Transverse colon (tissue), 4 donors: ENCODE measurements around the gene ZNF487. TPM values are rescaled to one million over a fixed set of nuclear protein-coding genes. Genes with fewer than 3 reads are reported as not detected.
"Not testable (repeated sequence)": the region's sequence is repeated elsewhere in the genome, so short reads cannot be mapped to it uniquely, and the experiment has no call there.

Experiments
- DNase-seq: peaks from one replicate; pipeline ENCODE4 v3.0.0-alpha.2; 2019
- H3K27ac ChIP-seq, 4 donors: fragments of 200-600 bp; sonication (generic); 2 replicates each; pipeline ENCODE4 v1.5.1; 2016 to 2018; ENCODE audit warnings: inconsistent platforms in 4 of 4
- H3K27me3 ChIP-seq: fragments of 200-600 bp; sonication (generic); 2 replicates; pipeline ENCODE4 v1.5.1; 2017; ENCODE audit warnings: inconsistent platforms
- H3K36me3 ChIP-seq, 4 donors: fragments of 200-600 bp; sonication (generic); 2 replicates each; pipeline ENCODE4 v1.5.1; 2017 to 2019; ENCODE audit warnings: inconsistent platforms in 4 of 4
- H3K4me1 ChIP-seq, 4 donors: fragments of 200-600 bp; sonication (generic); 2 replicates each; pipeline ENCODE4 v1.5.1; 2017 to 2020; ENCODE audit warnings: inconsistent platforms in 4 of 4
- H3K4me3 ChIP-seq, 4 donors: fragments of 200-600 bp; sonication (generic); 1 replicate in 1 of 4; 2 replicates in 3 of 4; pipeline versions ENCODE4 v1.5.1 to v1.6.1; 2017 to 2019; ENCODE audit warnings: inconsistent platforms in 4 of 4
- H3K9me3 ChIP-seq, 2 donors: fragments of 200-600 bp; sonication (generic); 2 replicates each; pipeline ENCODE4 v1.5.1; 2017 to 2019; ENCODE audit warnings: inconsistent platforms in 2 of 2
- EP300 ChIP-seq: sonication (generic); formaldehyde crosslinking; IDR thresholded peaks from one replicate; pipeline ENCODE4 v1.6.1; 2017; ENCODE audit warnings: antibody characterized with exemption, low read depth
- POLR2A ChIP-seq: fragments of 450-650 bp; IDR thresholded peaks from one replicate; pipeline ENCODE4 v1.6.1; 2016; ENCODE audit warnings: antibody characterized with exemption, mild to moderate bottlenecking, moderate library complexity
- POLR2AphosphoS5 ChIP-seq, 3 donors: sonication (generic); formaldehyde crosslinking; IDR thresholded peaks; one replicate each; pipeline ENCODE4 v1.6.1; 2016; ENCODE audit warnings: antibody characterized with exemption in 3 of 3
- WGBS, 2 donors: methylation state at CpG; one replicate each; pipeline ENCODE4 v1.1.5; 2018; ENCODE audit warnings: low coverage in 1 of 2; 5-methylcytosine and 5-hydroxymethylcytosine counted together
- in situ Hi-C, 4 donors: fragments of 200-750 bp; cut with MboI; loops; one replicate each; pipeline versions ENCODE4 v1.15.0 to v1.15.1; 2017; ENCODE audit warnings: low sequenced_read_pairs in 3 of 4, low pct_ligation_motif_present in 1 of 4, low pct_unique_long_range_greater_than_20kb in 1 of 4
- intact Hi-C: fragments of 100-400 bp; cut with DNase I; formaldehyde crosslinking; loops from one replicate; pipeline ENCODE4 v1.15.1; 2023; ENCODE audit warnings: low total_unique reads
- total RNA-seq, 4 donors: library from RNA; depleted of rRNA; stranded (reverse); fragments of >200 nt; gene quantifications; one replicate each; pipeline ENCODE4 v1.1.0, GENCODE V29; 2016
- TF ChIP-seq, protein P1 (sequence below), 5 experiments: fragments of 200-600 bp in 3 of 5; fragments of 450-650 bp in 2 of 5; sonication (generic) in 3 of 5; IDR thresholded peaks; 1 replicate in 2 of 5; 2 replicates in 3 of 5; pipeline ENCODE4 v1.5.1; 2016 to 2017; ENCODE audit warnings: antibody characterized with exemption in 5 of 5, inconsistent platforms in 3 of 5, mild to moderate bottlenecking in 2 of 5, moderate library complexity in 1 of 5

Gene ZNF487
- total RNA-seq, 4 donors from 2014 or later: 6.3 to 15.0 (median 7.9) TPM

DNA sequence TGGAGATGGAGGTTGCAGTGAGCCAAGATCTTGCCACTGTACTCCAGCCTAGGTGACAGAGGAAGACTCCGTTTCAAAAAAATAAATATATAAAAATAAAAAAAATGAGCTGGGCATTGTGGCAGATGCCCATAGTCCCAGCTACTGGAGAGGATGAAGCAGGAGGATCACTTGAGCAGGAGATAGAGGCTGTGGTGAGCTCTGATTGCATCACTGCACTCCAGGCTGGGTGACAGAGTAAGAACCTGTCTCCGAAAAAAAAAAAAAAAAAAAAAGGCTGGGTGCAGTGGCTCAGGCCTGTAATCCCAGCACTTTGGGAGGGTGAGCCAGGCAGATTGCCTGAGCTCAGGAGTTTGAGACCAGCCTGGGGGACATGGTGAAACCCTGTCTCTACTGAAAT lies 11.8 kb downstream of the ZNF487 start:
- 86 to 91% methylated on average over 2 of the region's 2 CpGs for WGBS, 2 donors
- H3K27me3 ChIP-seq: no peaks in the 10 kb centered on the region

DNA sequence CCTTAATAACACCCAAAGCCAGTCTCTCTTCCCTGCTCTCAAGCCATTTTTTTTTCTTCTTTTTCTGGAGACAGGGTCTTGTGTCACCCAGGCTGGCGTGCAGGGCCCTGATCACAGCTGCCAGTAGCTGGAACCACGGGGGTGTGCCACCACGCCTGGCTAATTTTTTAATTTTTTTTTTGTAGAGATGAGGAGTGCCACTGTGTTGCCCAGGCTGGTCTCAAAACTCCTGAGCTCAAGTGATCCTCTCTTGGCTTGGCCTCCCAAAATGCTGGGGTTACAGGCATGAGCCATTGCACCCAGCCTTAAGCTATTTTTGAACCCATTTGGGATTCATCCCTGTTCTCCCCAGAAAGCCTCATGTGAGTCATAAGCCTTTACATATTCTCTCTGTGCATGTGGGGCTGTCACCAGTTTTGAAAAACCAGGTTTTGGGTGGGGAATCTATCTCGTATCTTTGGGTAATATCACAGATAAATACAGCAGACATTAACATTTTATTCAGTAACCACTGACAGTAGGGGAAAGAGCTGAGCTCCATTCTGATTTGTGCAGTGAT lies 15.5 kb downstream of the ZNF487 start:
- in situ Hi-C loops: loop anchor here in 1 of 4 donors (5.0 kb wide), 1 partner anchor 55 kb away; no protein-coding TSS in a partner anchor
- TF ChIP-seq, protein P1, sequence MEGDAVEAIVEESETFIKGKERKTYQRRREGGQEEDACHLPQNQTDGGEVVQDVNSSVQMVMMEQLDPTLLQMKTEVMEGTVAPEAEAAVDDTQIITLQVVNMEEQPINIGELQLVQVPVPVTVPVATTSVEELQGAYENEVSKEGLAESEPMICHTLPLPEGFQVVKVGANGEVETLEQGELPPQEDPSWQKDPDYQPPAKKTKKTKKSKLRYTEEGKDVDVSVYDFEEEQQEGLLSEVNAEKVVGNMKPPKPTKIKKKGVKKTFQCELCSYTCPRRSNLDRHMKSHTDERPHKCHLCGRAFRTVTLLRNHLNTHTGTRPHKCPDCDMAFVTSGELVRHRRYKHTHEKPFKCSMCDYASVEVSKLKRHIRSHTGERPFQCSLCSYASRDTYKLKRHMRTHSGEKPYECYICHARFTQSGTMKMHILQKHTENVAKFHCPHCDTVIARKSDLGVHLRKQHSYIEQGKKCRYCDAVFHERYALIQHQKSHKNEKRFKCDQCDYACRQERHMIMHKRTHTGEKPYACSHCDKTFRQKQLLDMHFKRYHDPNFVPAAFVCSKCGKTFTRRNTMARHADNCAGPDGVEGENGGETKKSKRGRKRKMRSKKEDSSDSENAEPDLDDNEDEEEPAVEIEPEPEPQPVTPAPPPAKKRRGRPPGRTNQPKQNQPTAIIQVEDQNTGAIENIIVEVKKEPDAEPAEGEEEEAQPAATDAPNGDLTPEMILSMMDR (IDR thresholded peaks at IDR 0.05): no peak
- no peak for TF ChIP-seq EP300
- TF ChIP-seq POLR2A: no peak
- TF ChIP-seq POLR2AphosphoS5 (IDR thresholded peaks at IDR 0.05): no peak
- WGBS, 2 donors: 63 to 64% methylated on average over 4 of the region's 4 CpGs
- no peaks in the 10 kb centered on the region for H3K9me3 ChIP-seq
- H3K36me3 ChIP-seq: no peaks in the 10 kb centered on the region
- peaks cover 11 to 30% (median 14%) of the 10 kb centered on the region in 4 donors for H3K4me1 ChIP-seq
- no peak for DNase-seq
- peak overlapping the region; percentile 8 to 57 (median 40) for H3K27ac ChIP-seq
- no peaks in the 10 kb centered on the region for H3K27me3 ChIP-seq
- no peak overlapping the region for H3K4me3 ChIP-seq
- intact Hi-C loops: no loop called here

More for the DNA sequence above, 11.8 kb downstream of the ZNF487 start:
- in situ Hi-C loops: no loop called here
- TF ChIP-seq EP300 (no peak), POLR2AphosphoS5 (IDR thresholded peaks at IDR 0.05) (no peak), POLR2A (no peak)
- TF ChIP-seq, protein P1 (IDR thresholded peaks at IDR 0.05): no peak
- no peaks in the 10 kb centered on the region for H3K9me3 ChIP-seq
- intact Hi-C loops: no loop called here
- peaks cover 0 to 12% (median under 1%) of the 10 kb centered on the region in 4 donors for H3K4me1 ChIP-seq
- no peaks in the 10 kb centered on the region for H3K36me3 ChIP-seq
- H3K27ac ChIP-seq: no peak overlapping the region
- no peak overlapping the region for H3K4me3 ChIP-seq
- DNase-seq: no peak

DNA sequence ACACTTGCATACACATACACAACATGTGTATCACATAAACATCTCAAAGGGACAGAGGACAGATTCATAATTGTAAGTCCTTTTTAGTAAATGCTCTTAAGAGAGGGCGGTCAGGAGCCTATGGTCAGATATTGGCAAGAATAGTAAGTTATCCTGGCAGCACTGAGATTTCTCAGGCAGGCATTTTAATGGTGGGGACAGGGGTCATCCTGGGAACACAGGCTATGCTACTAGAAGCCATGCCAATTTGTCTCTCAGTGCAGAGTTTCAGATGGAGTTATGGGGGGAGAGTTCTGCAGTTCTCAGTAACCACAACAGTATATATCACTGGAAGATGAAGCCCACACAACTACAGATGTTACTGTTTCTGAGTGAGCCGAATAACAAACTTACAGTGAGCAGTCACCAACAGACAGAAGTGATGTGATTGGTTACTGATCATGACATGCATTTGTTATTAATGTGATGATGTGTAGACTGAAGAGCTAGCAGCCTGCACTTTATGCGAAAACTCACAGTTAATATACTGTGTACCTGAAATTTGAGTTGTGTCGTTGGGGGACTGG lies 16.4 kb downstream of the ZNF487 start:
- Histone ChIP-seq H3K4me1 (peaks cover 11 to 30% (median 14%) of the 10 kb centered on the region in 4 donors), H3K9me3 (no peaks in the 10 kb centered on the region), H3K36me3 (no peaks in the 10 kb centered on the region), H3K4me3 (no peak overlapping the region), H3K27me3 (no peaks in the 10 kb centered on the region), H3K27ac (peak overlapping the region in 2 of 4 donors; percentile 57 to 95)
- 63 to 68% methylated on average over 3 to 4 of the region's 4 CpGs for WGBS, 2 donors
- TF ChIP-seq EP300: no peak
- TF ChIP-seq, protein P1 (IDR thresholded peaks at IDR 0.05): no peak
- TF ChIP-seq POLR2A: no peak
- TF ChIP-seq POLR2AphosphoS5 (IDR thresholded peaks at IDR 0.05): no peak
- no peak for DNase-seq
- in situ Hi-C loops (loop anchor here in 1 of 4 donors (5.0 kb wide), 1 partner anchor 56 kb away; no protein-coding TSS in a partner anchor), intact Hi-C loops (no loop called here)

DNA sequence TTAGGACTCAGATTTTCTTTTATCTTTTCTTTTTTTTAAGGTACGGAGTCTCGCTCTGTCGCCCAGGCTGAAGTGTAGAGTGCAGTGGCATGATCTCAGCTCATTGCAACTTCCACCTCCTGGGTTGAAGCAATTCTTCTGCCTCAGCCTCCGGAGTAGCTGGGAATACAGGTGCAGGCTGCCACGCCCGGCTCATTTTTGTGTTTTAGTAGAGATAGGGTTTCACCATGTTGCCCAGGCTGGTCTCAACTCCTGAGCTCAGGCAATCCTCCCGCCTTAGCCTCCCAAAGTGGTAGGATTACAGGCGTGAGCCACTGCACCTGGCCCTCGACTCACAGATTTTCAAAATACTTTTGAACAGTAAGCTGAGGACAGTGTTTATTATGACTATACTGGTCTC lies 17.1 kb downstream of the ZNF487 start:
- H3K36me3 ChIP-seq, H3K27me3 ChIP-seq, DNase-seq, H3K9me3 ChIP-seq, intact Hi-C loops, H3K4me3 ChIP-seq: not testable (repeated sequence)
- Histone ChIP-seq H3K4me1 (peaks cover 11 to 30% (median 14%) of the 10 kb centered on the region in 4 donors), H3K27ac (peak overlapping the region; percentile 88 to 95 (median 94))
- in situ Hi-C loops: loop anchor here in 1 of 4 donors (5.0 kb wide), 1 partner anchor 57 kb away; no protein-coding TSS in a partner anchor
- 75 to 88% methylated on average over 5 to 9 of the region's 9 CpGs for WGBS, 2 donors

DNA sequence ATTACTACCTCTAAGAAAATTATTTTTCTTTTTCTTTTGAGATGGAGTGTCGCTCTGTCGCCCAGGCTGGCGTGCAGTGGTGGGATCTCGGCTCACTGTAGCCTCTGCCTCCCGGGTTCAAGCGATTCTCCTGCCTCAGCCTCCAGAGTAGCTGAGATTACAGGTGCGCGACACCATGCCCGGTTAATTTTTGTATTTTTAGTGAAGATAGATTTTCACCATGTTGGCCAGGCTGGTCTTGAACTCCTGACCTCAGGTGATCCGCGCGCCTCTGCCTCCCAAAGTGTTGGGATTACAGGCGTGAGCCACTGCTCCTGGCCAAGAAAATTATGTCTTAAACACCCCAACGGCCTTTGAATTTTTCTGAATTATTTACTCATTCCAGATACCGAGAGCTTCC lies 19.6 kb downstream of the ZNF487 start:
- in situ Hi-C loops, intact Hi-C loops, DNase-seq, H3K36me3 ChIP-seq, H3K9me3 ChIP-seq, H3K27me3 ChIP-seq: not testable (repeated sequence)
- Histone ChIP-seq H3K27ac (peak overlapping the region; percentile 88 to 95 (median 94)), H3K4me1 (peaks cover 11 to 28% (median 14%) of the 10 kb centered on the region in 4 donors), H3K4me3 (peak overlapping the region in 1 of 4 donors; percentile 68)
- WGBS, 2 donors: 97 to 99% methylated on average over 9 to 15 of the region's 15 CpGs
